ENCODE results near the gene PPP1R27. TPM values are rescaled to one million over a fixed set of nuclear protein-coding genes. Genes with fewer than 3 reads are reported as not detected.
A peak's percentile ranks its signal among the peaks of the same experiment; 100 is the strongest.

The PPP1R27 gene
- total and polyA plus RNA-seq, 8 donors = 0.58 to 2.0 TPM; not detected in 6

GRCh38 chr17:81863123-81863675 is 28.3 kb upstream of the PPP1R27 start:
- no peak for TF ChIP-seq CTCF (IDR thresholded peaks at IDR 0.05)
- no peak for TF ChIP-seq POLR2A (IDR thresholded peaks at IDR 0.05)
- TF ChIP-seq EP300 (IDR thresholded peaks at IDR 0.05) = no peak
- no peak for TF ChIP-seq POLR2AphosphoS5 (IDR thresholded peaks at IDR 0.05)
- Histone ChIP-seq H3K27ac (peak overlapping the region in 4 of 5 donors; percentile 32 to 99 (median 99)), H3K4me1 (peaks cover 66 to 87% (median 84%) of the 10 kb centered on the region in 4 donors), H3K27me3 (no peaks in the 10 kb centered on the region), H3K4me3 (peak overlapping the region in 1 of 4 donors; percentile 4), H3K9me3 (no peaks in the 10 kb centered on the region), H3K36me3 (peaks cover 7 to 31% (median 28%) of the 10 kb centered on the region in 4 donors)
- intact Hi-C loops (cut with DNase I; ENCODE audit: low total_unique reads) = no loop called here
- DNase-seq = no peak
- 60 to 69% (median 63%) methylated on average over 6 of the region's 6 CpGs for WGBS, 5 donors

GRCh38 chr17:81860756-81861568 is 26.1 kb upstream of the PPP1R27 start:
- Histone ChIP-seq H3K9me3 (no peaks in the 10 kb centered on the region), H3K4me1 (peaks cover 49 to 86% (median 84%) of the 10 kb centered on the region in 4 donors), H3K27ac (peak overlapping the region; percentile 89 to 99 (median 99)), H3K27me3 (no peaks in the 10 kb centered on the region), H3K36me3 (peaks cover 17 to 42% (median 39%) of the 10 kb centered on the region in 4 donors), H3K4me3 (peak overlapping the region; percentile 74 to 98 (median 82))
- peak; percentile 99 to 100 for DNase-seq
- TF ChIP-seq EP300 (IDR thresholded peaks at IDR 0.05) (no peak), POLR2AphosphoS5 (IDR thresholded peaks at IDR 0.05) (peak; percentile 99), CTCF (IDR thresholded peaks at IDR 0.05) (no peak), POLR2A (IDR thresholded peaks at IDR 0.05) (peak in 2 of 4 donors; percentile 97 to 98)
- intact Hi-C loops (cut with DNase I; ENCODE audit: low total_unique reads) = no loop called here
- WGBS, 5 donors = 0 to 1% (median 0%) methylated on average over 39 to 74 of the region's 74 CpGs

GRCh38 chr17:81859906-81860755 is 25.3 kb upstream of the PPP1R27 start, which contains the start of gene P4HB:
Gene P4HB, minus strand, starts transcription at chr17:81860535. Its CDS starts 64 bp downstream, at chr17:81860471.
- Histone ChIP-seq H3K9me3 (no peaks in the 10 kb centered on the region), H3K4me1 (peaks cover 52 to 86% (median 84%) of the 10 kb centered on the region in 4 donors), H3K4me3 (peak within 1 kb of the TSS; percentile 98 to 100 (median 98)), H3K36me3 (peaks cover 25 to 50% (median 45%) of the 10 kb centered on the region in 4 donors), H3K27me3 (no peaks in the 10 kb centered on the region), H3K27ac (peak within 1 kb of the TSS; percentile 92 to 99 (median 99))
- no peak for DNase-seq
- 0 to 1% (median 0%) methylated on average over 29 to 95 of the region's 95 CpGs for WGBS, 5 donors
- intact Hi-C loops (cut with DNase I; ENCODE audit: low total_unique reads) = no loop called here
- TF ChIP-seq CTCF (IDR thresholded peaks at IDR 0.05) = no peak
- TF ChIP-seq POLR2A (IDR thresholded peaks at IDR 0.05) = no peak
- peak in 2 of 3 donors; percentile 87 to 94 for TF ChIP-seq POLR2AphosphoS5 (IDR thresholded peaks at IDR 0.05)
- no peak for TF ChIP-seq EP300 (IDR thresholded peaks at IDR 0.05)
